WTC11 (cell line): Measurements from ENCODE around the gene CLIC3. TPM values are rescaled to one million over a fixed set of nuclear protein-coding genes. Genes with fewer than 3 reads are reported as not detected.

Experiments used
- ATAC-seq: fragments of 200-7000 bp; cut with Tn5 transposase; 2 replicates; pipeline ENCODE4 v1.10.0; 2021; ENCODE audit warnings: mild to moderate bottlenecking, moderate library complexity
- CTCF ChIA-PET: fragments of 300-600 bp; sonication (Branson Sonifier 250); formaldehyde crosslinking; loops from one replicate; lab custom pipeline; 2021; ENCODE audit warnings: antibody characterized with exemption; lab: Charles Lee
- POLR2A ChIA-PET: fragments of 350-600 bp; sonication (Branson Sonifier 250); formaldehyde crosslinking; loops from one replicate; lab custom pipeline; 2021; ENCODE audit warnings: antibody characterized with exemption; lab: Charles Lee
- DNase-seq: peaks from one replicate; pipeline ENCODE4 v3.0.0; 2021; ENCODE audit warnings: low spot score
- H3K27ac Mint-ChIP-seq: 2 replicates; pipeline ENCODE4 v1.8.0; 2021; ENCODE audit warnings: mixed read lengths
- H3K27me3 Mint-ChIP-seq: 2 replicates; pipeline ENCODE4 v1.8.0; 2021; ENCODE audit warnings: low read depth, mild to moderate bottlenecking, moderate library complexity, mixed read lengths
- H3K36me3 Mint-ChIP-seq: 2 replicates; pipeline ENCODE4 v1.8.0; 2021; ENCODE audit warnings: mixed read lengths
- H3K4me1 Mint-ChIP-seq: 2 replicates; pipeline ENCODE4 v1.8.0; 2022; ENCODE audit warnings: mixed read lengths
- H3K4me3 Mint-ChIP-seq: 2 replicates; pipeline ENCODE4 v1.8.0; 2021; ENCODE audit warnings: mild to moderate bottlenecking, moderate library complexity, mixed read lengths
- H3K9me3 Mint-ChIP-seq: 2 replicates; pipeline ENCODE4 v1.8.0; 2021; ENCODE audit warnings: mixed read lengths
- CTCF ChIP-seq: fragments of 200-600 bp; IDR thresholded peaks from 2 replicates; pipeline ENCODE4 v1.8.0; 2022; ENCODE audit warnings: antibody characterized with exemption
- GABPB1 ChIP-seq: sonication (generic); formaldehyde crosslinking; IDR thresholded peaks from 2 replicates; pipeline ENCODE4 v1.8.1; 2023; ENCODE audit warnings: mild to moderate bottlenecking, missing genetic modification reagents
- GTF2I ChIP-seq: fragments of 250-450 bp; sonication (Bioruptor Pico); conservative IDR thresholded peaks from 2 replicates; pipeline ENCODE4 v1.4.0; 2021; ENCODE audit warnings: mild to moderate bottlenecking
- HMGXB4 ChIP-seq: sonication (generic); formaldehyde crosslinking; IDR thresholded peaks from 2 replicates; pipeline ENCODE4 v1.8.1; 2023; ENCODE audit warnings: mild to moderate bottlenecking, moderate library complexity, missing genetic modification reagents
- JAZF1 ChIP-seq: fragments of 250-450 bp; sonication (Bioruptor Pico); IDR thresholded peaks from 2 replicates; pipeline ENCODE4 v1.9.0; 2021; ENCODE audit warnings: moderate library complexity, mild to moderate bottlenecking, inconsistent platforms
- NR2C2 ChIP-seq: sonication (generic); formaldehyde crosslinking; IDR thresholded peaks from 2 replicates; pipeline ENCODE4 v1.8.0; 2022; ENCODE audit warnings: mild to moderate bottlenecking, missing genetic modification reagents
- PRDM15 ChIP-seq: sonication (generic); formaldehyde crosslinking; IDR thresholded peaks from 2 replicates; pipeline ENCODE4 v1.8.0; 2022; ENCODE audit warnings: missing genetic modification reagents
- SMAD3 ChIP-seq: sonication (generic); formaldehyde crosslinking; IDR thresholded peaks from 2 replicates; pipeline ENCODE4 v1.8.0; 2022; ENCODE audit warnings: missing genetic modification reagents, mild to moderate bottlenecking, borderline replicate concordance
- SP1 ChIP-seq: sonication (generic); formaldehyde crosslinking; conservative IDR thresholded peaks from 2 replicates; pipeline ENCODE4 v1.8.1; 2022; ENCODE audit warnings: missing genetic modification reagents
- ZBTB43 ChIP-seq: sonication (generic); formaldehyde crosslinking; IDR thresholded peaks from 2 replicates; pipeline ENCODE4 v1.8.1; 2023; ENCODE audit warnings: mild to moderate bottlenecking, missing genetic modification reagents
- ZNF138 ChIP-seq: sonication (generic); formaldehyde crosslinking; conservative IDR thresholded peaks from 2 replicates; pipeline ENCODE4 v1.8.1; 2022; ENCODE audit warnings: mild to moderate bottlenecking, moderate library complexity, missing genetic modification reagents
- ZNF219 ChIP-seq: sonication (generic); formaldehyde crosslinking; IDR thresholded peaks from 2 replicates; pipeline ENCODE4 v1.8.0; 2023; ENCODE audit warnings: missing genetic modification reagents, mild to moderate bottlenecking, borderline replicate concordance
- ZNF232 ChIP-seq: sonication (generic); formaldehyde crosslinking; IDR thresholded peaks from 2 replicates; pipeline ENCODE4 v1.8.0; 2022; ENCODE audit warnings: mild to moderate bottlenecking, missing genetic modification reagents
- ZNF416 ChIP-seq: fragments of 250-450 bp; sonication (Bioruptor Pico); IDR thresholded peaks from 2 replicates; pipeline ENCODE4 v1.9.0; 2021; ENCODE audit warnings: mild to moderate bottlenecking, inconsistent platforms
- ZNF425 ChIP-seq: fragments of 250-450 bp; sonication (Bioruptor Pico); conservative IDR thresholded peaks from 2 replicates; pipeline ENCODE4 v1.9.0; 2021; ENCODE audit warnings: mild to moderate bottlenecking
- total RNA-seq: library from RNA; stranded (reverse); gene quantifications from 3 replicates; pipeline ENCODE4 v1.2.3, GENCODE V29; 2021
- TF ChIP-seq, protein P1 (sequence below): sonication (generic); formaldehyde crosslinking; IDR thresholded peaks from 2 replicates; pipeline ENCODE4 v1.8.1; 2023; ENCODE audit warnings: mild to moderate bottlenecking, missing genetic modification reagents, moderate library complexity
- TF ChIP-seq, protein P2 (sequence below): sonication (generic); formaldehyde crosslinking; conservative IDR thresholded peaks from 2 replicates; pipeline ENCODE4 v1.8.1; 2023; ENCODE audit warnings: mild to moderate bottlenecking, low read depth, missing genetic modification reagents, moderate library complexity
- TF ChIP-seq, protein P3 (sequence below): sonication (generic); formaldehyde crosslinking; IDR thresholded peaks from 2 replicates; pipeline ENCODE4 v1.8.0; 2022; ENCODE audit warnings: mild to moderate bottlenecking, missing genetic modification reagents
- TF ChIP-seq, protein P4 (sequence below): sonication (generic); formaldehyde crosslinking; IDR thresholded peaks from 2 replicates; pipeline ENCODE4 v1.8.0; 2022; ENCODE audit warnings: mild to moderate bottlenecking, missing genetic modification reagents

Gene CLIC3
- total RNA-seq, 1 experiment from 2014 or later = 0.31 TPM

DNA sequence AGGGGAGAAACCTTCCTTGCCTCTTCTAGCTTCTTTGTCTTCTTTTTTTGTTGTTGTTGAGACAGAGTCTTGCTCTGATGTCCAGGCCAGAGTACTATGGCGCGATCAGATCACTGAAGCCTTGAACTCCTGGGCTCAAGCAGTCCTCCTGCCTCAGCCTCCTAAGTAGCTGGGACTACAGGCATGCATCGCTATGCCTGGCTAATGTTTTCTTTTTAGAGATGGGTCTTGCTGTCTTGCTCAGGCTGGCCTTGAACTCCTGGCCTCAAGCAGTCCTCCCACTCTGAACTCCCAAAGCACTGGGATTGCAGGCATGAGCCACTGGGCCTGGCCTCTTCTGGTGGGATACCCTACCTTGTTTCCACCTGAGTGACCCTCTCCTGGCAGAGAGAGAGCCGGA, 7.5 kb downstream of the CLIC3 start (continued):
- TF ChIP-seq PRDM15 (no peak), SP1 (CRISPR knock-in tag) (no peak), CTCF (no peak), ZNF416 (no peak), GABPB1 (CRISPR knock-in tag) (no peak), HMGXB4 (CRISPR knock-in tag) (no peak)
- TF ChIP-seq, protein P1, sequence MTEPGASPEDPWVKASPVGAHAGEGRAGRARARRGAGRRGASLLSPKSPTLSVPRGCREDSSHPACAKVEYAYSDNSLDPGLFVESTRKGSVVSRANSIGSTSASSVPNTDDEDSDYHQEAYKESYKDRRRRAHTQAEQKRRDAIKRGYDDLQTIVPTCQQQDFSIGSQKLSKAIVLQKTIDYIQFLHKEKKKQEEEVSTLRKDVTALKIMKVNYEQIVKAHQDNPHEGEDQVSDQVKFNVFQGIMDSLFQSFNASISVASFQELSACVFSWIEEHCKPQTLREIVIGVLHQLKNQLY (CRISPR knock-in tag) = no peak

GRCh38 chr9:136985853-136986252, 10.5 kb downstream of the CLIC3 start:
- H3K36me3 Mint-ChIP-seq = no peaks in the 10 kb centered on the region
- H3K27me3 Mint-ChIP-seq = peaks cover 46% of the 10 kb centered on the region
- peak; percentile 13; the same call in 1 of the 2 replicates for ATAC-seq
- ChIA-PET POLR2A (no interaction called here), CTCF (interaction anchor here (0.6 to 3.2 kb wide), 8 partner anchors 10 to 476 kb away, joined by 3 to 24 read pairs (median 5); partner anchors contain the start of gene CLIC3)
- peaks cover 8% of the 10 kb centered on the region for H3K9me3 Mint-ChIP-seq
- no peak overlapping the region for H3K27ac Mint-ChIP-seq
- peak overlapping the region; percentile 47; the same call in 1 of the 2 replicates for H3K4me3 Mint-ChIP-seq
- DNase-seq = peak; percentile 53
- H3K4me1 Mint-ChIP-seq = no peaks in the 10 kb centered on the region
- TF ChIP-seq, protein P2, sequence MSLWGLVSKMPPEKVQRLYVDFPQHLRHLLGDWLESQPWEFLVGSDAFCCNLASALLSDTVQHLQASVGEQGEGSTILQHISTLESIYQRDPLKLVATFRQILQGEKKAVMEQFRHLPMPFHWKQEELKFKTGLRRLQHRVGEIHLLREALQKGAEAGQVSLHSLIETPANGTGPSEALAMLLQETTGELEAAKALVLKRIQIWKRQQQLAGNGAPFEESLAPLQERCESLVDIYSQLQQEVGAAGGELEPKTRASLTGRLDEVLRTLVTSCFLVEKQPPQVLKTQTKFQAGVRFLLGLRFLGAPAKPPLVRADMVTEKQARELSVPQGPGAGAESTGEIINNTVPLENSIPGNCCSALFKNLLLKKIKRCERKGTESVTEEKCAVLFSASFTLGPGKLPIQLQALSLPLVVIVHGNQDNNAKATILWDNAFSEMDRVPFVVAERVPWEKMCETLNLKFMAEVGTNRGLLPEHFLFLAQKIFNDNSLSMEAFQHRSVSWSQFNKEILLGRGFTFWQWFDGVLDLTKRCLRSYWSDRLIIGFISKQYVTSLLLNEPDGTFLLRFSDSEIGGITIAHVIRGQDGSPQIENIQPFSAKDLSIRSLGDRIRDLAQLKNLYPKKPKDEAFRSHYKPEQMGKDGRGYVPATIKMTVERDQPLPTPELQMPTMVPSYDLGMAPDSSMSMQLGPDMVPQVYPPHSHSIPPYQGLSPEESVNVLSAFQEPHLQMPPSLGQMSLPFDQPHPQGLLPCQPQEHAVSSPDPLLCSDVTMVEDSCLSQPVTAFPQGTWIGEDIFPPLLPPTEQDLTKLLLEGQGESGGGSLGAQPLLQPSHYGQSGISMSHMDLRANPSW (CRISPR knock-in tag) = no peak
- TF ChIP-seq, protein P3, sequence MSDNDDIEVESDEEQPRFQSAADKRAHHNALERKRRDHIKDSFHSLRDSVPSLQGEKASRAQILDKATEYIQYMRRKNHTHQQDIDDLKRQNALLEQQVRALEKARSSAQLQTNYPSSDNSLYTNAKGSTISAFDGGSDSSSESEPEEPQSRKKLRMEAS (CRISPR knock-in tag) = no peak
- TF ChIP-seq JAZF1 (CRISPR knock-in tag) (no peak), SMAD3 (CRISPR knock-in tag) (no peak), GTF2I (CRISPR knock-in tag) (no peak), GABPB1 (CRISPR knock-in tag) (no peak), ZNF425 (no peak), ZNF219 (CRISPR knock-in tag) (no peak), ZBTB43 (no peak), NR2C2 (CRISPR knock-in tag) (no peak), ZNF232 (CRISPR knock-in tag) (no peak), ZNF138 (CRISPR knock-in tag) (no peak)
- TF ChIP-seq, protein P4, sequence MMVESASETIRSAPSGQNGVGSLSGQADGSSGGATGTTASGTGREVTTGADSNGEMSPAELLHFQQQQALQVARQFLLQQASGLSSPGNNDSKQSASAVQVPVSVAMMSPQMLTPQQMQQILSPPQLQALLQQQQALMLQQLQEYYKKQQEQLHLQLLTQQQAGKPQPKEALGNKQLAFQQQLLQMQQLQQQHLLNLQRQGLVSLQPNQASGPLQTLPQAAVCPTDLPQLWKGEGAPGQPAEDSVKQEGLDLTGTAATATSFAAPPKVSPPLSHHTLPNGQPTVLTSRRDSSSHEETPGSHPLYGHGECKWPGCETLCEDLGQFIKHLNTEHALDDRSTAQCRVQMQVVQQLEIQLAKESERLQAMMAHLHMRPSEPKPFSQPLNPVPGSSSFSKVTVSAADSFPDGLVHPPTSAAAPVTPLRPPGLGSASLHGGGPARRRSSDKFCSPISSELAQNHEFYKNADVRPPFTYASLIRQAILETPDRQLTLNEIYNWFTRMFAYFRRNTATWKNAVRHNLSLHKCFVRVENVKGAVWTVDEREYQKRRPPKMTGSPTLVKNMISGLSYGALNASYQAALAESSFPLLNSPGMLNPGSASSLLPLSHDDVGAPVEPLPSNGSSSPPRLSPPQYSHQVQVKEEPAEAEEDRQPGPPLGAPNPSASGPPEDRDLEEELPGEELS = no peak
